Peyer's patch (tissue), 4 donors: Measurements from ENCODE around the gene ZNF784. TPM values are rescaled to one million over a fixed set of nuclear protein-coding genes. Genes with fewer than 3 reads are reported as not detected.

Experiments used
- DNase-seq, 3 donors: peaks; one replicate each; pipeline ENCODE4 v3.0.0-alpha.2; 2017 to 2019
- H3K27ac ChIP-seq, 4 donors: fragments of 200-600 bp; sonication (generic); one replicate each; pipeline ENCODE4 v1.5.1; 2016 to 2019
- H3K27me3 ChIP-seq, 2 donors: fragments of 200-600 bp; sonication (generic); one replicate each; pipeline ENCODE4 v1.5.1; 2019
- H3K36me3 ChIP-seq, 3 donors: fragments of 200-600 bp; sonication (generic); one replicate each; pipeline ENCODE4 v1.5.1; 2016 to 2019
- H3K4me1 ChIP-seq, 4 donors: fragments of 200-600 bp; sonication (generic); one replicate each; pipeline ENCODE4 v1.5.1; 2016 to 2019
- H3K4me3 ChIP-seq, 4 donors: fragments of 200-600 bp; sonication (generic); 1 replicate in 3 of 4; 2 replicates in 1 of 4; pipeline ENCODE4 v1.5.1; 2016 to 2019; ENCODE audit warnings: mild to moderate bottlenecking in 1 of 4
- H3K9me3 ChIP-seq, 4 donors: fragments of 200-600 bp; sonication (generic); one replicate each; pipeline ENCODE4 v1.5.1; 2016 to 2019; ENCODE audit warnings: mild to moderate bottlenecking in 1 of 4
- POLR2A ChIP-seq, 2 donors: fragments of 450-650 bp; IDR thresholded peaks; one replicate each; pipeline ENCODE4 v1.5.1; 2017; ENCODE audit warnings: antibody characterized with exemption in 2 of 2, mild to moderate bottlenecking in 2 of 2, moderate library complexity in 2 of 2
- total RNA-seq, 4 donors: library from RNA; depleted of rRNA; stranded (reverse); fragments of >200 nt; gene quantifications; one replicate each; pipeline ENCODE4 v1.1.0, GENCODE V29; 2016
- TF ChIP-seq, protein P1 (sequence below), 6 experiments: fragments of 450-650 bp in 4 of 6; fragments of 200-600 bp in 2 of 6; sonication (generic) in 1 of 6; IDR thresholded peaks; one replicate each; pipeline ENCODE4 v1.5.1; 2017 to 2019; ENCODE audit warnings: antibody characterized with exemption in 6 of 6, mild to moderate bottlenecking in 3 of 6, moderate library complexity in 1 of 6

ZNF784 gene
- total RNA-seq, 4 donors from 2014 or later, result 6.0 to 18.3 (median 12.3) TPM

- Histone ChIP-seq H3K27me3 (no peaks in the 10 kb centered on the region), H3K9me3 (no peaks in the 10 kb centered on the region), H3K27ac (no peak overlapping the region), H3K4me3 (no peak overlapping the region), H3K4me1 (no peaks in the 10 kb centered on the region), H3K36me3 (peaks cover 0 to 53% (median 0%) of the 10 kb centered on the region in 3 donors)
- no peak for DNase-seq
- TF ChIP-seq POLR2A (IDR thresholded peaks at IDR 0.05), result no peak
These were observed 6.9 kb downstream of the ZNF784 start for GRCh38 chr19:55617426-55617825.

DNA sequence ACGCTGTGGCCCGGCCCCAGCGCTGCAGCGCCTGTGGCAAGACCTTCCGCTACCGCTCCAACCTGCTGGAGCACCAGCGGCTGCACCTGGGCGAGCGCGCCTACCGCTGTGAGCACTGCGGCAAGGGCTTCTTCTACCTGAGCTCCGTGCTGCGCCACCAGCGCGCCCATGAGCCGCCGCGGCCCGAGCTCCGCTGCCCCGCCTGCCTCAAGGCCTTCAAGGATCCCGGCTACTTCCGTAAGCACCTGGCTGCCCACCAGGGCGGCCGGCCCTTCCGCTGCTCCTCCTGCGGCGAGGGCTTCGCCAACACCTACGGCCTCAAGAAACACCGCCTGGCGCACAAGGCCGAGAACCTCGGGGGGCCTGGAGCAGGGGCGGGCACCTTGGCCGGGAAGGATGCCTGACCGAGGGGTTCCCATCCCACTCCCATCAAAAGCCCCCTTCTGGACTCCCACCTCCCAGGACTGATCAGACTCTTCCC lies 7.9 kb downstream of the ZNF784 start:
- Histone ChIP-seq H3K27me3 (no peaks in the 10 kb centered on the region), H3K4me3 (no peak overlapping the region), H3K36me3 (peaks cover 0 to 43% (median 0%) of the 10 kb centered on the region in 3 donors), H3K27ac (no peak overlapping the region), H3K9me3 (no peaks in the 10 kb centered on the region), H3K4me1 (peaks cover 0 to 2% (median 0%) of the 10 kb centered on the region in 4 donors)
- no peak for DNase-seq
- TF ChIP-seq, protein P1, sequence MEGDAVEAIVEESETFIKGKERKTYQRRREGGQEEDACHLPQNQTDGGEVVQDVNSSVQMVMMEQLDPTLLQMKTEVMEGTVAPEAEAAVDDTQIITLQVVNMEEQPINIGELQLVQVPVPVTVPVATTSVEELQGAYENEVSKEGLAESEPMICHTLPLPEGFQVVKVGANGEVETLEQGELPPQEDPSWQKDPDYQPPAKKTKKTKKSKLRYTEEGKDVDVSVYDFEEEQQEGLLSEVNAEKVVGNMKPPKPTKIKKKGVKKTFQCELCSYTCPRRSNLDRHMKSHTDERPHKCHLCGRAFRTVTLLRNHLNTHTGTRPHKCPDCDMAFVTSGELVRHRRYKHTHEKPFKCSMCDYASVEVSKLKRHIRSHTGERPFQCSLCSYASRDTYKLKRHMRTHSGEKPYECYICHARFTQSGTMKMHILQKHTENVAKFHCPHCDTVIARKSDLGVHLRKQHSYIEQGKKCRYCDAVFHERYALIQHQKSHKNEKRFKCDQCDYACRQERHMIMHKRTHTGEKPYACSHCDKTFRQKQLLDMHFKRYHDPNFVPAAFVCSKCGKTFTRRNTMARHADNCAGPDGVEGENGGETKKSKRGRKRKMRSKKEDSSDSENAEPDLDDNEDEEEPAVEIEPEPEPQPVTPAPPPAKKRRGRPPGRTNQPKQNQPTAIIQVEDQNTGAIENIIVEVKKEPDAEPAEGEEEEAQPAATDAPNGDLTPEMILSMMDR (IDR thresholded peaks at IDR 0.05), result no peak
- no peak for TF ChIP-seq POLR2A (IDR thresholded peaks at IDR 0.05)

DNA sequence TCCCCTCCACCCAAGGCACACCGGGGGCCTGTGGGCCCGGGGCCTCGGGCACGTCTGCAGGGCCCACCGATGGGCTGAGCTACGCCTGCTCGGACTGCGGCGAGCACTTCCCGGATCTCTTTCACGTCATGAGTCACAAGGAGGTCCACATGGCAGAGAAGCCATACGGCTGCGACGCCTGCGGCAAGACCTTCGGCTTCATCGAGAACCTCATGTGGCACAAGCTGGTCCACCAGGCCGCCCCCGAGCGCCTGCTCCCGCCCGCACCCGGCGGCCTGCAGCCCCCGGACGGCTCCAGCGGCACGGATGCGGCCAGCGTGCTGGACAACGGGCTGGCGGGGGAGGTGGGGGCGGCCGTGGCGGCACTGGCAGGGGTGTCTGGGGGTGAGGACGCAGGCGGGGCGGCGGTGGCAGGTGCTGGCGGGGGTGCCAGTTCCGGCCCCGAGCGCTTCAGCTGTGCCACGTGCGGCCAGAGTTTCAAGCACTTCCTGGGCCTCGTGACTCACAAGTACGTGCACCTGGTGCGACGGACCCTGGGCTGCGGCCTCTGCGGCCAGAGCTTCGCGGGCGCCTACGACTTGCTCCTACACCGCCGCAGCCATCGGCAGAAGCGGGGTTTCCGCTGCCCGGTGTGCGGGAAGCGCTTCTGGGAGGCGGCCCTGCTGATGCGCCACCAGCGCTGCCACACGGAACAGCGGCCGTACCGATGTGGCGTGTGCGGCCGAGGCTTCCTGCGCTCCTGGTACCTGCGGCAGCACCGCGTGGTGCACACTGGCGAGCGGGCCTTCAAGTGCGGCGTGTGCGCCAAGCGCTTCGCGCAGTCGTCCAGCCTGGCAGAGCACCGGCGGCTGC lies 8.6 kb downstream of the ZNF784 start:
- Histone ChIP-seq H3K36me3 (peaks cover 0 to 37% (median 0%) of the 10 kb centered on the region in 3 donors), H3K9me3 (no peaks in the 10 kb centered on the region), H3K27me3 (no peaks in the 10 kb centered on the region), H3K4me3 (no peak overlapping the region), H3K27ac (no peak overlapping the region), H3K4me1 (peaks cover 0 to 7% (median 0%) of the 10 kb centered on the region in 4 donors)
- TF ChIP-seq, protein P1 (IDR thresholded peaks at IDR 0.05), result no peak
- TF ChIP-seq POLR2A (IDR thresholded peaks at IDR 0.05), result no peak
- no peak for DNase-seq

- peaks cover 0 to 44% (median 0%) of the 10 kb centered on the region in 3 donors for H3K36me3 ChIP-seq
- no peaks in the 10 kb centered on the region for H3K9me3 ChIP-seq
- TF ChIP-seq, protein P1 (IDR thresholded peaks at IDR 0.05), result no peak
- no peak for TF ChIP-seq POLR2A (IDR thresholded peaks at IDR 0.05)
- no peak overlapping the region for H3K27ac ChIP-seq
- H3K27me3 ChIP-seq, result no peaks in the 10 kb centered on the region
- no peak for DNase-seq
- no peak overlapping the region for H3K4me3 ChIP-seq
- peaks cover 0 to 7% (median 0%) of the 10 kb centered on the region in 4 donors for H3K4me1 ChIP-seq
These were observed 9.4 kb downstream of the ZNF784 start for GRCh38 chr19:55614711-55615542.

GRCh38 chr19:55613930-55614710 lies 10.2 kb downstream of the ZNF784 start:
- H3K4me3 ChIP-seq, result no peak overlapping the region
- no peaks in the 10 kb centered on the region for H3K27me3 ChIP-seq
- DNase-seq, result no peak
- peaks cover 0 to 7% (median 0%) of the 10 kb centered on the region in 4 donors for H3K4me1 ChIP-seq
- no peak overlapping the region for H3K27ac ChIP-seq
- peaks cover 0 to 53% (median 0%) of the 10 kb centered on the region in 3 donors for H3K36me3 ChIP-seq
- TF ChIP-seq POLR2A (IDR thresholded peaks at IDR 0.05), result no peak
- TF ChIP-seq, protein P1 (IDR thresholded peaks at IDR 0.05), result no peak
- H3K9me3 ChIP-seq, result no peaks in the 10 kb centered on the region
